Transverse colon (tissue), 4 donors: Measurements from ENCODE around the gene ENO2. TPM values are rescaled to one million over a fixed set of nuclear protein-coding genes. Genes with fewer than 3 reads are reported as not detected.

Experiments
- DNase-seq: peaks from one replicate; pipeline ENCODE4 v3.0.0-alpha.2; 2019
- H3K27ac ChIP-seq, 4 donors: fragments of 200-600 bp; sonication (generic); 2 replicates each; pipeline ENCODE4 v1.5.1; 2016 to 2018; ENCODE audit warnings: inconsistent platforms in 4 of 4
- H3K27me3 ChIP-seq: fragments of 200-600 bp; sonication (generic); 2 replicates; pipeline ENCODE4 v1.5.1; 2017; ENCODE audit warnings: inconsistent platforms
- H3K36me3 ChIP-seq, 4 donors: fragments of 200-600 bp; sonication (generic); 2 replicates each; pipeline ENCODE4 v1.5.1; 2017 to 2019; ENCODE audit warnings: inconsistent platforms in 4 of 4
- H3K4me1 ChIP-seq, 4 donors: fragments of 200-600 bp; sonication (generic); 2 replicates each; pipeline ENCODE4 v1.5.1; 2017 to 2020; ENCODE audit warnings: inconsistent platforms in 4 of 4
- H3K4me3 ChIP-seq, 4 donors: fragments of 200-600 bp; sonication (generic); 1 replicate in 1 of 4; 2 replicates in 3 of 4; pipeline versions ENCODE4 v1.5.1 to v1.6.1; 2017 to 2019; ENCODE audit warnings: inconsistent platforms in 4 of 4
- H3K9me3 ChIP-seq, 2 donors: fragments of 200-600 bp; sonication (generic); 2 replicates each; pipeline ENCODE4 v1.5.1; 2017 to 2019; ENCODE audit warnings: inconsistent platforms in 2 of 2
- CTCF ChIP-seq, 5 experiments: fragments of 200-600 bp in 3 of 5; fragments of 450-650 bp in 2 of 5; sonication (generic) in 3 of 5; IDR thresholded peaks; 1 replicate in 2 of 5; 2 replicates in 3 of 5; pipeline ENCODE4 v1.5.1; 2016 to 2017; ENCODE audit warnings: antibody characterized with exemption in 5 of 5, inconsistent platforms in 3 of 5, mild to moderate bottlenecking in 2 of 5, moderate library complexity in 1 of 5
- EP300 ChIP-seq: sonication (generic); formaldehyde crosslinking; IDR thresholded peaks from one replicate; pipeline ENCODE4 v1.6.1; 2017; ENCODE audit warnings: antibody characterized with exemption, low read depth
- POLR2A ChIP-seq: fragments of 450-650 bp; IDR thresholded peaks from one replicate; pipeline ENCODE4 v1.6.1; 2016; ENCODE audit warnings: antibody characterized with exemption, mild to moderate bottlenecking, moderate library complexity
- POLR2AphosphoS5 ChIP-seq, 3 donors: sonication (generic); formaldehyde crosslinking; IDR thresholded peaks; one replicate each; pipeline ENCODE4 v1.6.1; 2016; ENCODE audit warnings: antibody characterized with exemption in 3 of 3
- WGBS, 2 donors: methylation state at CpG; one replicate each; pipeline ENCODE4 v1.1.5; 2018; ENCODE audit warnings: low coverage in 1 of 2; 5-methylcytosine and 5-hydroxymethylcytosine counted together
- in situ Hi-C, 4 donors: fragments of 200-750 bp; cut with MboI; loops; one replicate each; pipeline versions ENCODE4 v1.15.0 to v1.15.1; 2017; ENCODE audit warnings: low sequenced_read_pairs in 3 of 4, low pct_ligation_motif_present in 1 of 4, low pct_unique_long_range_greater_than_20kb in 1 of 4
- intact Hi-C: fragments of 100-400 bp; cut with DNase I; formaldehyde crosslinking; loops from one replicate; pipeline ENCODE4 v1.15.1; 2023; ENCODE audit warnings: low total_unique reads
- total RNA-seq, 4 donors: library from RNA; depleted of rRNA; stranded (reverse); fragments of >200 nt; gene quantifications; one replicate each; pipeline ENCODE4 v1.1.0, GENCODE V29; 2016

The ENO2 gene
- total RNA-seq, 4 donors from 2014 or later = 7.2 to 14.1 (median 9.6) TPM

GRCh38 chr12:6936636-6937480 lies 22.5 kb downstream of the ENO2 start:
- H3K4me1 ChIP-seq = peaks cover 22 to 53% (median 44%) of the 10 kb centered on the region in 4 donors
- in situ Hi-C loops (loop anchor here in 2 of 4 donors (25.0 kb wide), 1 partner anchor 175 kb away; the partner anchor contains the start of gene C1RL (in 2 of the 2)), intact Hi-C loops (loop anchor here (5.0 kb wide), 1 partner anchor 65 kb away; the partner anchor contains the start of gene SPSB2)
- no peaks in the 10 kb centered on the region for H3K27me3 ChIP-seq
- TF ChIP-seq EP300 (no peak), POLR2AphosphoS5 (IDR thresholded peaks at IDR 0.05) (peak in 1 of 3 donors; percentile 28)
- peaks cover 0 to 8% (median 0%) of the 10 kb centered on the region in 4 donors for H3K36me3 ChIP-seq
- peak overlapping the region; percentile 90 to 99 (median 96) for H3K27ac ChIP-seq
- H3K9me3 ChIP-seq = no peaks in the 10 kb centered on the region
- DNase-seq = no peak
- 46 to 80% methylated on average over 1 to 17 of the region's 36 CpGs for WGBS, 2 donors
- peak overlapping the region in 3 of 4 donors; percentile 51 to 59 (median 53) for H3K4me3 ChIP-seq

GRCh38 chr12:6937481-6938352 lies 23.3 kb downstream of the ENO2 start:
- H3K36me3 ChIP-seq = peaks cover 0 to 8% (median 0%) of the 10 kb centered on the region in 4 donors
- H3K27ac ChIP-seq = peak overlapping the region; percentile 90 to 99 (median 96)
- no peaks in the 10 kb centered on the region for H3K27me3 ChIP-seq
- intact Hi-C loops (loop anchor here (5.0 kb wide), 1 partner anchor 65 kb away; the partner anchor contains the start of gene SPSB2), in situ Hi-C loops (loop anchor here in 2 of 4 donors (25.0 kb wide), 1 partner anchor 175 kb away; the partner anchor contains the start of gene C1RL (in 2 of the 2))
- peak; percentile 95 for DNase-seq
- TF ChIP-seq POLR2A (peak; percentile 90), POLR2AphosphoS5 (IDR thresholded peaks at IDR 0.05) (peak; percentile 85 to 98 (median 97)), EP300 (no peak), CTCF (IDR thresholded peaks at IDR 0.05) (peak; percentile 82 to 99 (median 96))
- H3K9me3 ChIP-seq = no peaks in the 10 kb centered on the region
- peak overlapping the region; percentile 43 to 59 (median 52) for H3K4me3 ChIP-seq
- WGBS, 2 donors = 0% methylated on average over 4 to 47 of the region's 80 CpGs
- peaks cover 13 to 53% (median 40%) of the 10 kb centered on the region in 4 donors for H3K4me1 ChIP-seq

GRCh38 chr12:6938353-6939190 lies 24.2 kb downstream of the ENO2 start:
- H3K36me3 ChIP-seq = peaks cover 0 to 8% (median 0%) of the 10 kb centered on the region in 4 donors
- intact Hi-C loops = loop anchor here (5.0 kb wide), 1 partner anchor 66 kb away; the partner anchor contains the start of gene SPSB2
- no peaks in the 10 kb centered on the region for H3K27me3 ChIP-seq
- 80% methylated on average over 1 to 32 of the region's 32 CpGs for WGBS, 2 donors
- TF ChIP-seq EP300 (no peak), POLR2AphosphoS5 (IDR thresholded peaks at IDR 0.05) (peak in 1 of 3 donors; percentile 57), CTCF (IDR thresholded peaks at IDR 0.05) (peak in 1 of 5 experiments; percentile 27), POLR2A (no peak)
- DNase-seq = no peak
- peak overlapping the region in 2 of 4 donors; percentile 53 to 59 for H3K4me3 ChIP-seq
- H3K27ac ChIP-seq = peak overlapping the region; percentile 90 to 99 (median 96)
- in situ Hi-C loops = loop anchor here in 2 of 4 donors (25.0 kb wide), 1 partner anchor 174 kb away; the partner anchor contains the start of gene C1RL (in 2 of the 2)
- no peaks in the 10 kb centered on the region for H3K9me3 ChIP-seq
- H3K4me1 ChIP-seq = peaks cover 14 to 51% (median 38%) of the 10 kb centered on the region in 4 donors
